Nucleus accumbens (tissue), 56 donors: ENCODE measurements around the gene SEPHS2.
"Not testable (repeated sequence)": the region's sequence is repeated elsewhere in the genome, so short reads cannot be mapped to it uniquely, and the experiment has no call there.

Source experiments
- DNase-seq, 56 donors: peaks; one replicate each; lab custom pipeline; 2025; lab: John Stamatoyannopoulos, UW

The SEPHS2 gene

GRCh38 chr16:30445408-30446202, at the start of gene SEPHS2:
Gene SEPHS2, minus strand, starts transcription at chr16:30445874. Its CDS starts 147 bp downstream, at chr16:30445727.
- peak; percentile 49 to 97 (median 88) for DNase-seq

GRCh38 chr16:30494709-30495108, 49.0 kb upstream of the SEPHS2 start:
- DNase-seq, result no peak

GRCh38 chr16:30493941-30494488, 48.3 kb upstream of the SEPHS2 start:
- no peak for DNase-seq

GRCh38 chr16:30491744-30492308, 46.2 kb upstream of the SEPHS2 start:
- DNase-seq, result no peak

- DNase-seq, result no peak
These were observed 45.6 kb upstream of the SEPHS2 start for GRCh38 chr16:30491229-30491628.

GRCh38 chr16:30490210-30490609, 44.5 kb upstream of the SEPHS2 start:
- DNase-seq, result peak in 3 of 56 donors; percentile 1 to 6 (median 4)

- DNase-seq, result no peak
These were observed 43.3 kb upstream of the SEPHS2 start for GRCh38 chr16:30488764-30489605.

- no peak for DNase-seq
These were observed 40.3 kb upstream of the SEPHS2 start for GRCh38 chr16:30485818-30486436.

- DNase-seq, result no peak
These were observed 39.2 kb upstream of the SEPHS2 start for GRCh38 chr16:30484887-30485286.

GRCh38 chr16:30482366-30482765, 36.7 kb upstream of the SEPHS2 start:
- no peak for DNase-seq

GRCh38 chr16:30481381-30481780, 35.7 kb upstream of the SEPHS2 start:
- no peak for DNase-seq

- no peak for DNase-seq
These were observed 33.2 kb upstream of the SEPHS2 start for GRCh38 chr16:30478766-30479478.

GRCh38 chr16:30477773-30478172, 32.1 kb upstream of the SEPHS2 start:
- not testable (repeated sequence) for DNase-seq

GRCh38 chr16:30476991-30477390, 31.3 kb upstream of the SEPHS2 start:
- DNase-seq, result no peak

GRCh38 chr16:30474684-30475083, 29.0 kb upstream of the SEPHS2 start:
- no peak for DNase-seq

- no peak for DNase-seq
These were observed 28.4 kb upstream of the SEPHS2 start for GRCh38 chr16:30474074-30474452.

GRCh38 chr16:30473231-30474073, 27.8 kb upstream of the SEPHS2 start:
- DNase-seq, result peak in 2 of 56 donors; percentile 8 to 9

GRCh38 chr16:30472328-30472942, 26.8 kb upstream of the SEPHS2 start, which contains the start of gene ITGAL:
Gene ITGAL, plus strand, starts transcription at chr16:30472742. Its CDS starts 96 bp downstream, at chr16:30472838.
- DNase-seq, result peak in 11 of 56 donors; percentile 1 to 33 (median 8)
